HuH-7.5 (cell line): ENCODE results near the gene KLK13.

Experiments used
- DNase-seq: peaks from one replicate; pipeline ENCODE4 v3.0.0; 2011; ENCODE audit warnings: low spot score

Gene KLK13

GRCh38 chr19:51060973-51061372, 3.9 kb downstream of the KLK13 start:
- DNase-seq: no peak

GRCh38 chr19:51060336-51060735, 4.6 kb downstream of the KLK13 start:
- DNase-seq: no peak

- DNase-seq: no peak
These were observed 5.2 kb downstream of the KLK13 start for GRCh38 chr19:51059715-51060114.

- no peak for DNase-seq
These were observed 9.0 kb downstream of the KLK13 start for GRCh38 chr19:51055866-51056265.

GRCh38 chr19:51047031-51047335, 17.9 kb downstream of the KLK13 start:
- no peak for DNase-seq

- DNase-seq: no peak
These were observed 20.6 kb downstream of the KLK13 start for GRCh38 chr19:51044327-51044726.

- DNase-seq: no peak
These were observed 21.4 kb downstream of the KLK13 start for GRCh38 chr19:51043497-51043896.

- DNase-seq: no peak
These were observed 24.7 kb downstream of the KLK13 start for GRCh38 chr19:51040151-51040550.

GRCh38 chr19:51036519-51036918, 28.4 kb downstream of the KLK13 start:
- DNase-seq: no peak

- no peak for DNase-seq
These were observed 30.2 kb downstream of the KLK13 start, which contains the start of gene KLK12 for GRCh38 chr19:51034704-51035103. Gene KLK12 (minus strand): TSS chr19:51035002. CDS start chr19:51034621, 381 bp downstream.

GRCh38 chr19:51031880-51032225, 33.0 kb downstream of the KLK13 start:
- no peak for DNase-seq

- no peak for DNase-seq
These were observed 33.5 kb downstream of the KLK13 start for GRCh38 chr19:51031220-51031879.

- DNase-seq: no peak
These were observed 34.3 kb downstream of the KLK13 start for GRCh38 chr19:51030631-51031030.

- no peak for DNase-seq
These were observed 35.2 kb downstream of the KLK13 start for GRCh38 chr19:51029718-51030117.

GRCh38 chr19:51027873-51028272, 37.0 kb downstream of the KLK13 start:
- no peak for DNase-seq

GRCh38 chr19:51027126-51027806, 37.6 kb downstream of the KLK13 start:
- no peak for DNase-seq

- no peak for DNase-seq
These were observed 38.4 kb downstream of the KLK13 start, which contains the start of gene KLK11 for GRCh38 chr19:51026554-51026831. Gene KLK11 (minus strand): TSS chr19:51026616. CDS start chr19:51025631, 985 bp downstream.

- no peak for DNase-seq
These were observed 38.9 kb downstream of the KLK13 start for GRCh38 chr19:51025809-51026553.

GRCh38 chr19:51025401-51025800, 39.5 kb downstream of the KLK13 start:
- DNase-seq: no peak

GRCh38 chr19:51024924-51025323, 40.0 kb downstream of the KLK13 start:
- DNase-seq: no peak

GRCh38 chr19:51023946-51024345, 40.9 kb downstream of the KLK13 start:
- DNase-seq: no peak

GRCh38 chr19:51022526-51022925, 42.4 kb downstream of the KLK13 start:
- DNase-seq: no peak

- DNase-seq: no peak
These were observed 43.8 kb downstream of the KLK13 start for GRCh38 chr19:51020988-51021651.
